B cell (primary cell): Measurements from ENCODE around the gene ATP8B3. TPM values are rescaled to one million over a fixed set of nuclear protein-coding genes. Genes with fewer than 3 reads are reported as not detected.

ENCODE experiments used
- ATAC-seq: fragments of 200-7000 bp; cut with Tn5 transposase; one replicate; pipeline ENCODE4 v1.10.0; 2021; ENCODE audit warnings: low read depth, mild to moderate bottlenecking, moderate number of reproducible peaks, moderate library complexity
- CTCF ChIA-PET: fragments of 350-600 bp; sonication (Branson Sonifier 250); formaldehyde crosslinking; loops from one replicate; lab custom pipeline; 2021; ENCODE audit warnings: antibody characterized with exemption, inconsistent platforms; lab: Charles Lee
- POLR2A ChIA-PET: fragments of 350-600 bp; sonication (Branson Sonifier 250); formaldehyde crosslinking; loops from one replicate; lab custom pipeline; 2021; ENCODE audit warnings: antibody characterized with exemption; lab: Charles Lee
- DNase-seq: peaks from one replicate; pipeline ENCODE4 v3.0.0; 2013
- H2AFZ ChIP-seq: 2 replicates; pipeline ENCODE4 v1.6.1; 2012; ENCODE audit warnings: mild to moderate bottlenecking, low read depth, low read length; ENCODE audit not compliant: insufficient read depth, poor library complexity, severe bottlenecking
- H3K27ac ChIP-seq, 2 donors: 1 replicate in 1 of 2; 2 replicates in 1 of 2; pipeline ENCODE4 v1.5.1; 2012 to 2013; ENCODE audit warnings: low read length in 2 of 2, mild to moderate bottlenecking in 2 of 2, moderate library complexity in 1 of 2
- H3K27me3 ChIP-seq, 4 experiments: fragments of 200-600 bp in 1 of 4; sonication (generic) in 1 of 4; replicated peaks in 1 of 4; 1 replicate in 2 of 4; 2 replicates in 2 of 4; pipeline versions ENCODE4 v1.6.1 to v1.7.0; 2013 to 2016; ENCODE audit warnings: low read length in 3 of 4, mild to moderate bottlenecking in 2 of 4, mixed read lengths in 1 of 4, moderate library complexity in 1 of 4; ENCODE audit not compliant: insufficient read depth in 4 of 4, control insufficient read depth in 3 of 4; ENCODE audit errors: control extremely low read depth in 1 of 4
- H3K36me3 ChIP-seq, 2 experiments: replicated peaks in 1 of 2; 1 replicate in 1 of 2; 2 replicates in 1 of 2; pipeline versions ENCODE4 v1.6.1 to v1.7.1; 2013; ENCODE audit warnings: low read length in 1 of 2; ENCODE audit not compliant: insufficient read depth in 2 of 2, control insufficient read depth in 1 of 2; ENCODE audit errors: control extremely low read depth in 1 of 2, extremely low read depth in 1 of 2
- H3K4me1 ChIP-seq, 2 donors: fragments of 200-600 bp in 1 of 2; sonication (generic) in 1 of 2; 1 replicate in 1 of 2; 2 replicates in 1 of 2; pipeline versions ENCODE4 v1.5.1 to v1.6.1; 2013 to 2017; ENCODE audit warnings: low read length in 2 of 2; ENCODE audit not compliant: control insufficient read depth in 2 of 2, insufficient read depth in 2 of 2
- H3K4me2 ChIP-seq: replicated peaks from 2 replicates; pipeline ENCODE3; 2012; ENCODE audit warnings: mild to moderate bottlenecking, low read depth, low read length; ENCODE audit not compliant: poor library complexity, severe bottlenecking
- H3K4me3 ChIP-seq, 5 experiments: fragments of 200-600 bp in 1 of 5; sonication (generic) in 1 of 5; 1 replicate in 3 of 5; 2 replicates in 2 of 5; pipeline versions ENCODE4 v1.5.1 to v1.7.0; 2011 to 2016; ENCODE audit warnings: low read length in 4 of 5, mild to moderate bottlenecking in 4 of 5, low read depth in 2 of 5, control low read depth in 1 of 5, moderate library complexity in 1 of 5; ENCODE audit not compliant: insufficient read depth in 1 of 5; ENCODE audit errors: control extremely low read depth in 1 of 5, extremely low read depth in 1 of 5
- H3K79me2 ChIP-seq: fragments of 200-600 bp; sonication (generic); one replicate; pipeline ENCODE4 v1.6.0; 2016; ENCODE audit warnings: low read length; ENCODE audit not compliant: control insufficient read depth, insufficient read depth
- H3K9ac ChIP-seq: fragments of 200-600 bp; sonication (generic); 2 replicates; pipeline ENCODE4 v1.6.1; 2017; ENCODE audit warnings: mild to moderate bottlenecking, low read length, moderate library complexity
- H3K9me3 ChIP-seq, 3 donors: one replicate each; pipeline versions ENCODE4 v1.6.1 to v1.7.1; 2013; ENCODE audit warnings: low read length in 2 of 3; ENCODE audit not compliant: control insufficient read depth in 2 of 3, insufficient read depth in 1 of 3; ENCODE audit errors: control extremely low read depth in 1 of 3
- H4K20me1 ChIP-seq: 2 replicates; pipeline ENCODE4 v1.6.0; 2012; ENCODE audit warnings: mild to moderate bottlenecking, low read length; ENCODE audit not compliant: insufficient read depth, control insufficient read depth, poor library complexity, severe bottlenecking
- H3K27ac Mint-ChIP-seq: one replicate; pipeline ENCODE4 v1.8.0; 2021; ENCODE audit warnings: mixed read lengths
- H3K27me3 Mint-ChIP-seq: one replicate; pipeline ENCODE4 v1.8.0; 2021; ENCODE audit warnings: mixed read lengths
- H3K4me1 Mint-ChIP-seq: one replicate; pipeline ENCODE4 v1.8.0; 2021; ENCODE audit warnings: mixed read lengths
- H3K4me3 Mint-ChIP-seq: one replicate; pipeline ENCODE4 v1.8.0; 2021; ENCODE audit warnings: mixed read lengths
- H3K9me3 Mint-ChIP-seq: one replicate; pipeline ENCODE4 v1.8.0; 2022; ENCODE audit warnings: mixed read lengths; ENCODE audit not compliant: insufficient read depth
- EZH2 ChIP-seq: IDR thresholded peaks from 2 replicates; pipeline ENCODE4 v1.6.1; 2012; ENCODE audit warnings: borderline replicate concordance, low read depth, mild to moderate bottlenecking, moderate library complexity, low read length; ENCODE audit not compliant: insufficient read depth, poor library complexity, severe bottlenecking
- WGBS: methylation state at CpG from one replicate; pipeline ENCODE4 v1.1.5; 2013; ENCODE audit warnings: missing lambda C conversion rate; ENCODE audit not compliant: insufficient coverage; 5-methylcytosine and 5-hydroxymethylcytosine counted together
- intact Hi-C: fragments of 100-400 bp; cut with micrococcal nuclease; formaldehyde crosslinking; loops from one replicate; pipeline ENCODE4 v1.10.0; 2022
- polyA plus RNA-seq: library from polyadenylated mRNA; depleted of rRNA; stranded (reverse); fragments of >200 nt; gene quantifications from 2 replicates; pipeline ENCODE4 v1.2.3, GENCODE V29; 2012
- total RNA-seq, 2 donors: library from RNA; stranded (reverse); fragments of 120-200 nt in 1 of 2; gene quantifications; 1 replicate in 1 of 2; 2 replicates in 1 of 2; pipeline versions ENCODE4 v1.2.3 to v1.2.4, GENCODE V29; 2013 to 2022
- TF ChIP-seq, protein P1 (sequence below): fragments of 200-600 bp; IDR thresholded peaks from one replicate; pipeline ENCODE4 v1.8.0; 2022; ENCODE audit warnings: antibody characterized with exemption, mild to moderate bottlenecking

The ATP8B3 gene
- total and polyA plus RNA-seq, 2 donors (not counting 1 experiment from before 2014, with no cell fraction given), result 0.89 to 5.1 TPM

DNA sequence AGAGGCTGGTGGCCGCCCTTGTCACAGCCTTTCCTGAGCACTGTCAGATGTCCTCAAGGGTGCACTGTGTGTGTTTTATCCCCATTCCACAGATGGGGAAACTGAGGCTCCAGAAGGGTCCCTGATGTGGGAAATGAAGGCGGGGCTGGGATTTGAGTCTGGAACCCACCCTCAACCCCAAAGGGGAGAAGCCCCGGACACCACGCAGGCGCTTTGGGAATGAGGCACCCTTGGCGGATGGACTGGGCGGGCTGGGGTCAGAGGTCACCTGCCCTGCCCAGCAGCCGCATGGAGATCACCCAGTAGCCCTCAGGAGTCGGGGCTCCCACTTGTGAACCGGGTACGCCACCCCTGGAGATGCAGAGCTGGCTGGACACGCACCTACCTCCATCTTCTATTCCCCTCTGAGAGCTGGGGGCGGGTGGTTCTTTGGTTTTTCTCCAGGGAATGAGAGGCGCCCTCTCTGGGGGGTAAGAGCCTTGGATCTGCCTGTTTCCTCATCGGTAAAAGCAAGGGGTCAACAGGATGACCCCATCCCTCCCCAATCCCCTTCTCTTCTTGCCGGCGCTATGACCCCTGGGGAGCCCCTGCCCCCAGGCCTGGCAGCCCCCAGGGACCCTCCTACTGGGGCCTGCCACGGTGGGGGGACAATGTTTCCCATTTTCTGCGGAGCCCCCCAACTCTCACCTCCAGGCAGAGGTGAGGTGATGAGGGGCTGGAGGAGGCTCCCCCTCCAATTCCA lies 67.1 kb downstream of the ATP8B3 start:
- H3K4me2 ChIP-seq, result no peak overlapping the region
- H3K9ac ChIP-seq, result no peak overlapping the region
- no peak for TF ChIP-seq EZH2
- TF ChIP-seq, protein P1, sequence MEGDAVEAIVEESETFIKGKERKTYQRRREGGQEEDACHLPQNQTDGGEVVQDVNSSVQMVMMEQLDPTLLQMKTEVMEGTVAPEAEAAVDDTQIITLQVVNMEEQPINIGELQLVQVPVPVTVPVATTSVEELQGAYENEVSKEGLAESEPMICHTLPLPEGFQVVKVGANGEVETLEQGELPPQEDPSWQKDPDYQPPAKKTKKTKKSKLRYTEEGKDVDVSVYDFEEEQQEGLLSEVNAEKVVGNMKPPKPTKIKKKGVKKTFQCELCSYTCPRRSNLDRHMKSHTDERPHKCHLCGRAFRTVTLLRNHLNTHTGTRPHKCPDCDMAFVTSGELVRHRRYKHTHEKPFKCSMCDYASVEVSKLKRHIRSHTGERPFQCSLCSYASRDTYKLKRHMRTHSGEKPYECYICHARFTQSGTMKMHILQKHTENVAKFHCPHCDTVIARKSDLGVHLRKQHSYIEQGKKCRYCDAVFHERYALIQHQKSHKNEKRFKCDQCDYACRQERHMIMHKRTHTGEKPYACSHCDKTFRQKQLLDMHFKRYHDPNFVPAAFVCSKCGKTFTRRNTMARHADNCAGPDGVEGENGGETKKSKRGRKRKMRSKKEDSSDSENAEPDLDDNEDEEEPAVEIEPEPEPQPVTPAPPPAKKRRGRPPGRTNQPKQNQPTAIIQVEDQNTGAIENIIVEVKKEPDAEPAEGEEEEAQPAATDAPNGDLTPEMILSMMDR, result no peak
- Mint-ChIP-seq H3K9me3 (peaks cover 4% of the 10 kb centered on the region), H3K27me3 (peaks cover 26% of the 10 kb centered on the region), H3K4me3 (no peak overlapping the region), H3K4me1 (peaks cover 14% of the 10 kb centered on the region), H3K27ac (no peak overlapping the region)
- ChIA-PET CTCF (no interaction called here), POLR2A (no interaction called here)
- peaks cover 35 to 43% of the 10 kb centered on the region in 2 donors for H3K4me1 ChIP-seq
- H3K9me3 ChIP-seq, result peaks cover 0 to 69% (median 6%) of the 10 kb centered on the region in 3 donors
- no peak overlapping the region for H3K4me3 ChIP-seq
- ATAC-seq (no peak), DNase-seq (no peak)
- H3K27me3 ChIP-seq, result peaks cover 0 to 76% (median 30%) of the 10 kb centered on the region in 4 experiments
- WGBS, result 3% methylated on average over 8 of the region's 19 CpGs
- H3K27ac ChIP-seq, result no peak overlapping the region
- H3K79me2 ChIP-seq, result no peaks in the 10 kb centered on the region
- peaks cover 9% of the 10 kb centered on the region for H4K20me1 ChIP-seq
- no peak overlapping the region for H2AFZ ChIP-seq
- intact Hi-C loops, result no loop called here
- no peaks in the 10 kb centered on the region for H3K36me3 ChIP-seq

DNA sequence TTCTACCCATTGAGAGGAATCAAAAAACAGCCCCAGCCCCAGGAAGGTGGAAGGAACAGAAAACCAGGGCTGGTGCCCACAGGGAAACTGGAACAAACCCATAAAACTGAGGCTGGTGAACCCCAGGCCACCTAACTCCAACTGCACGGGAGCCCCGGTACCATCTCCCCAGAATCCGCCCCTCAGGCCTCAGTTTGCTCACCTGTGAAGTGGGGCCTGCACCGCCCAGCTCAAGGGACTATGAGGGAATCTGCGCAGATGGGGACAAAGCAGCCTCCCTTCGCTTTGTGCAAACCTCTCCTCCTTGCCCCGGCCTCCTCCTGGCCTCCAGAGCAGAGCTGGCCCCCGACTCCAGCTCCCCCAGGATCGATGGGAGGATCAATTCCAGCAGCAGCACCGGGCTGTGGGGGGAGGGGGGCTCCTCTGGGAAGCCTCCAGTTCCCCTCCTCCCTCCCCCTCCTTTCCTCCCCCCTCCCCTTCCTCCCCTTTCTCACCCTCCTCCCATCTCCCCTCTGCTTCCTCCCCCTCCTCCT lies 67.9 kb downstream of the ATP8B3 start:
- Histone ChIP-seq H2AFZ (no peak overlapping the region), H3K4me1 (peaks cover 28 to 35% of the 10 kb centered on the region in 2 donors), H3K27ac (no peak overlapping the region), H3K9ac (no peak overlapping the region), H4K20me1 (peaks cover 4% of the 10 kb centered on the region), H3K4me3 (no peak overlapping the region), H3K4me2 (no peak overlapping the region), H3K9me3 (peaks cover 0 to 70% (median 6%) of the 10 kb centered on the region in 3 donors), H3K27me3 (peaks cover 0 to 71% (median 25%) of the 10 kb centered on the region in 4 experiments), H3K36me3 (no peaks in the 10 kb centered on the region), H3K79me2 (no peaks in the 10 kb centered on the region)
- Mint-ChIP-seq H3K27me3 (peaks cover 25% of the 10 kb centered on the region), H3K4me1 (peaks cover 13% of the 10 kb centered on the region), H3K4me3 (no peak overlapping the region), H3K9me3 (peaks cover 4% of the 10 kb centered on the region), H3K27ac (no peak overlapping the region)
- no peak for TF ChIP-seq EZH2
- TF ChIP-seq, protein P1, result no peak
- ChIA-PET POLR2A (no interaction called here), CTCF (no interaction called here)
- intact Hi-C loops, result no loop called here
- 83% methylated on average over 7 of the region's 10 CpGs for WGBS
- DNase-seq (no peak), ATAC-seq (no peak)
